ENCODE results near the gene CNOT4. TPM values are rescaled to one million over a fixed set of nuclear protein-coding genes. Genes with fewer than 3 reads are reported as not detected.

The CNOT4 gene
- total and polyA plus RNA-seq, 10 of the 15 experiments (the other 5 are each of a cell fraction or from before 2014, with no cell fraction given), result 9.4 to 29.6 (median 16.6) TPM

- TF ChIP-seq HSF1 (IDR thresholded peaks at IDR 0.05; ENCODE audit: low read depth, low read length) (no peak), ATF7 (IDR thresholded peaks at IDR 0.05; ENCODE audit: low read depth) (no peak), ZNF207 (IDR thresholded peaks at IDR 0.05; ENCODE audit: borderline replicate concordance) (no peak), STAT1 (conservative IDR thresholded peaks at IDR 0.05) (no peak), POLR2AphosphoS5 (IDR thresholded peaks at IDR 0.05; ENCODE audit: low read length) (peak; percentile 89), EP300 (IDR thresholded peaks at IDR 0.05; ENCODE audit: borderline replicate concordance in 1 of 2, control insufficient read depth in 1 of 2, low read depth in 2 of 2, low read length in 2 of 2) (no peak), SP1 (IDR thresholded peaks at IDR 0.05; ENCODE audit: low read depth, low read length) (no peak), NFIC (IDR thresholded peaks at IDR 0.05; ENCODE audit: low read depth, low read length) (no peak; the same call in 1 of the 2 replicates), TCF7 (IDR thresholded peaks at IDR 0.05; ENCODE audit: borderline replicate concordance) (no peak), HDGF (IDR thresholded peaks at IDR 0.05) (no peak), NBN (IDR thresholded peaks at IDR 0.05) (peak; percentile 75), ZNF384 (IDR thresholded peaks at IDR 0.05; ENCODE audit: borderline replicate concordance, low read depth, low read length) (no peak), HDAC6 (IDR thresholded peaks at IDR 0.05; ENCODE audit: unreplicated experiment) (no peak), PAX5 (IDR thresholded peaks at IDR 0.05; ENCODE audit: borderline replicate concordance, low read depth, low read length) (peak; percentile 57; the same call in 1 of the 2 replicates), ZNF217 (IDR thresholded peaks at IDR 0.05) (no peak), MYB (IDR thresholded peaks at IDR 0.05; ENCODE audit: borderline replicate concordance, low read depth, low read length) (no peak), POU2F2 (IDR thresholded peaks at IDR 0.05; ENCODE audit: borderline replicate concordance, low read depth, low read length) (peak; percentile 79; the same call in 2 of the 3 replicates), POLR2AphosphoS2 (IDR thresholded peaks at IDR 0.05; ENCODE audit: low read depth, low read length) (peak; percentile 78; the same call in 1 of the 2 replicates), RAD21 (IDR thresholded peaks at IDR 0.05; ENCODE audit: insufficient read depth, low read depth, low read length) (no peak), KLF5 (IDR thresholded peaks at IDR 0.05; ENCODE audit: partially characterized antibody) (no peak)
- TF ChIP-seq, protein P1, sequence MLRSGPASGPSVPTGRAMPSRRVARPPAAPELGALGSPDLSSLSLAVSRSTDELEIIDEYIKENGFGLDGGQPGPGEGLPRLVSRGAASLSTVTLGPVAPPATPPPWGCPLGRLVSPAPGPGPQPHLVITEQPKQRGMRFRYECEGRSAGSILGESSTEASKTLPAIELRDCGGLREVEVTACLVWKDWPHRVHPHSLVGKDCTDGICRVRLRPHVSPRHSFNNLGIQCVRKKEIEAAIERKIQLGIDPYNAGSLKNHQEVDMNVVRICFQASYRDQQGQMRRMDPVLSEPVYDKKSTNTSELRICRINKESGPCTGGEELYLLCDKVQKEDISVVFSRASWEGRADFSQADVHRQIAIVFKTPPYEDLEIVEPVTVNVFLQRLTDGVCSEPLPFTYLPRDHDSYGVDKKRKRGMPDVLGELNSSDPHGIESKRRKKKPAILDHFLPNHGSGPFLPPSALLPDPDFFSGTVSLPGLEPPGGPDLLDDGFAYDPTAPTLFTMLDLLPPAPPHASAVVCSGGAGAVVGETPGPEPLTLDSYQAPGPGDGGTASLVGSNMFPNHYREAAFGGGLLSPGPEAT (IDR thresholded peaks at IDR 0.05; ENCODE audit: low read depth), result peak; percentile 85
- TF ChIP-seq, protein P2, sequence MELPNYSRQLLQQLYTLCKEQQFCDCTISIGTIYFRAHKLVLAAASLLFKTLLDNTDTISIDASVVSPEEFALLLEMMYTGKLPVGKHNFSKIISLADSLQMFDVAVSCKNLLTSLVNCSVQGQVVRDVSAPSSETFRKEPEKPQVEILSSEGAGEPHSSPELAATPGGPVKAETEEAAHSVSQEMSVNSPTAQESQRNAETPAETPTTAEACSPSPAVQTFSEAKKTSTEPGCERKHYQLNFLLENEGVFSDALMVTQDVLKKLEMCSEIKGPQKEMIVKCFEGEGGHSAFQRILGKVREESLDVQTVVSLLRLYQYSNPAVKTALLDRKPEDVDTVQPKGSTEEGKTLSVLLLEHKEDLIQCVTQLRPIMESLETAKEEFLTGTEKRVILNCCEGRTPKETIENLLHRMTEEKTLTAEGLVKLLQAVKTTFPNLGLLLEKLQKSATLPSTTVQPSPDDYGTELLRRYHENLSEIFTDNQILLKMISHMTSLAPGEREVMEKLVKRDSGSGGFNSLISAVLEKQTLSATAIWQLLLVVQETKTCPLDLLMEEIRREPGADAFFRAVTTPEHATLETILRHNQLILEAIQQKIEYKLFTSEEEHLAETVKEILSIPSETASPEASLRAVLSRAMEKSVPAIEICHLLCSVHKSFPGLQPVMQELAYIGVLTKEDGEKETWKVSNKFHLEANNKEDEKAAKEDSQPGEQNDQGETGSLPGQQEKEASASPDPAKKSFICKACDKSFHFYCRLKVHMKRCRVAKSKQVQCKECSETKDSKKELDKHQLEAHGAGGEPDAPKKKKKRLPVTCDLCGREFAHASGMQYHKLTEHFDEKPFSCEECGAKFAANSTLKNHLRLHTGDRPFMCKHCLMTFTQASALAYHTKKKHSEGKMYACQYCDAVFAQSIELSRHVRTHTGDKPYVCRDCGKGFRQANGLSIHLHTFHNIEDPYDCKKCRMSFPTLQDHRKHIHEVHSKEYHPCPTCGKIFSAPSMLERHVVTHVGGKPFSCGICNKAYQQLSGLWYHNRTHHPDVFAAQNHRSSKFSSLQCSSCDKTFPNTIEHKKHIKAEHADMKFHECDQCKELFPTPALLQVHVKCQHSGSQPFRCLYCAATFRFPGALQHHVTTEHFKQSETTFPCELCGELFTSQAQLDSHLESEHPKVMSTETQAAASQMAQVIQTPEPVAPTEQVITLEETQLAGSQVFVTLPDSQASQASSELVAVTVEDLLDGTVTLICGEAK (IDR thresholded peaks at IDR 0.05; ENCODE audit: borderline replicate concordance), result no peak; the same call in 1 of the 2 replicates
- TF ChIP-seq, protein P3, sequence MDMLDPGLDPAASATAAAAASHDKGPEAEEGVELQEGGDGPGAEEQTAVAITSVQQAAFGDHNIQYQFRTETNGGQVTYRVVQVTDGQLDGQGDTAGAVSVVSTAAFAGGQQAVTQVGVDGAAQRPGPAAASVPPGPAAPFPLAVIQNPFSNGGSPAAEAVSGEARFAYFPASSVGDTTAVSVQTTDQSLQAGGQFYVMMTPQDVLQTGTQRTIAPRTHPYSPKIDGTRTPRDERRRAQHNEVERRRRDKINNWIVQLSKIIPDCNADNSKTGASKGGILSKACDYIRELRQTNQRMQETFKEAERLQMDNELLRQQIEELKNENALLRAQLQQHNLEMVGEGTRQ (IDR thresholded peaks at IDR 0.05; ENCODE audit: borderline replicate concordance, low read depth, low read length), result peak; percentile 64; the same call in 1 of the 2 replicates
These were observed at the start of gene CNOT4 (continued) for GRCh38 chr7:135509839-135510591.

Data from GM12878 (cell line).